Endothelial cell of umbilical vein (primary cell): ENCODE data around the gene LTB4R. TPM values are rescaled to one million over a fixed set of nuclear protein-coding genes. Genes with fewer than 3 reads are reported as not detected.

Experiments
- BruUV-seq: library from RNA; stranded (reverse); fragments of 400-500 nt; replicated peaks from 2 replicates; lab custom pipeline; 2021; lab: Mats Ljungman, UMichigan
- CTCF ChIA-PET: fragments of 300-600, 350-600 bp; sonication (Branson Sonifier 250); formaldehyde crosslinking; loops from one replicate; lab custom pipeline; 2021; ENCODE audit warnings: antibody characterized with exemption, inconsistent platforms; lab: Charles Lee
- POLR2A ChIA-PET: fragments of 300-600, 350-600 bp; sonication (Branson Sonifier 250); formaldehyde crosslinking; loops from one replicate; lab custom pipeline; 2021; ENCODE audit warnings: antibody characterized with exemption, inconsistent platforms; lab: Charles Lee
- DNase-seq: peaks from one replicate; pipeline ENCODE4 v3.0.0-alpha.2; 2011; ENCODE audit warnings: low read depth, low spot score
- FAIRE-seq: peaks from 2 replicates; lab custom pipeline; 2011; peaks lifted over from hg19 to GRCh38; lab: Jason Lieb, UNC
- H2AFZ ChIP-seq: 2 replicates; pipeline ENCODE4 v1.6.0; 2012; ENCODE audit warnings: low read depth, low read length, control low read depth, inconsistent platforms
- H3K27ac ChIP-seq: 2 replicates; pipeline ENCODE4 v1.5.1; 2011; ENCODE audit warnings: low read depth, mild to moderate bottlenecking, control low read depth, low read length, moderate library complexity; ENCODE audit not compliant: insufficient read depth
- H3K27me3 ChIP-seq, 2 experiments: 2 replicates each; pipeline versions ENCODE4 v1.6.0 to v1.6.1; 2011; ENCODE audit warnings: low read length in 2 of 2, mixed read lengths in 1 of 2; ENCODE audit not compliant: control insufficient read depth in 2 of 2, insufficient read depth in 2 of 2
- H3K36me3 ChIP-seq, 2 experiments: 2 replicates in 1 of 2; 3 replicates in 1 of 2; pipeline ENCODE4 v1.5.1; 2011; ENCODE audit warnings: low read length in 2 of 2, mild to moderate bottlenecking in 1 of 2, moderate library complexity in 1 of 2; ENCODE audit not compliant: control insufficient read depth in 2 of 2, insufficient read depth in 2 of 2; ENCODE audit errors: extremely low read depth in 1 of 2
- H3K4me1 ChIP-seq: 3 replicates; pipeline ENCODE4 v1.5.1; 2011; ENCODE audit warnings: mild to moderate bottlenecking, low read length; ENCODE audit not compliant: control insufficient read depth, insufficient read depth; ENCODE audit errors: extremely low read depth
- H3K4me2 ChIP-seq: 2 replicates; pipeline ENCODE4 v1.6.1; 2011; ENCODE audit warnings: low read length, control low read depth, mixed read lengths; ENCODE audit not compliant: insufficient read depth
- H3K4me3 ChIP-seq, 3 experiments: fragments of 200-600 bp in 1 of 3; sonication (generic), shearing (Covaris generic) in 1 of 3; replicated peaks in 1 of 3; 2 replicates each; pipeline ENCODE4 v1.5.1; 2011 to 2016; ENCODE audit warnings: control low read depth in 3 of 3, low read length in 3 of 3, mild to moderate bottlenecking in 2 of 3, inconsistent platforms in 1 of 3, low read depth in 1 of 3, moderate library complexity in 1 of 3; ENCODE audit not compliant: insufficient read depth in 1 of 3
- H3K79me2 ChIP-seq: 2 replicates; pipeline ENCODE4 v1.6.0; 2012; ENCODE audit warnings: low read length, inconsistent platforms; ENCODE audit not compliant: control insufficient read depth, insufficient read depth
- H3K9ac ChIP-seq: replicated peaks from 2 replicates; pipeline ENCODE3; 2011; ENCODE audit warnings: low read length, control low read depth; ENCODE audit not compliant: insufficient read depth; ENCODE audit errors: extremely low read depth
- H3K9me1 ChIP-seq: replicated peaks from 3 replicates; pipeline ENCODE4 v1.6.0; 2011; ENCODE audit warnings: mild to moderate bottlenecking, low read length; ENCODE audit not compliant: control insufficient read depth, insufficient read depth; ENCODE audit errors: extremely low read depth
- H3K9me3 ChIP-seq: replicated peaks from 2 replicates; pipeline ENCODE4 v1.5.1; 2012; ENCODE audit warnings: low read length, inconsistent platforms; ENCODE audit not compliant: control insufficient read depth, insufficient read depth
- H4K20me1 ChIP-seq: replicated peaks from 2 replicates; pipeline ENCODE3; 2011; ENCODE audit warnings: mild to moderate bottlenecking, low read length; ENCODE audit not compliant: control insufficient read depth, insufficient read depth; ENCODE audit errors: extremely low read depth
- EZH2 ChIP-seq: IDR thresholded peaks from 2 replicates; pipeline ENCODE4 v1.6.1; 2012; ENCODE audit warnings: borderline replicate concordance, low read depth, mild to moderate bottlenecking, moderate library complexity, low read length, inconsistent platforms; ENCODE audit not compliant: severe bottlenecking
- FOS ChIP-seq: IDR thresholded peaks from 2 replicates; pipeline ENCODE4 v1.6.1; 2011; ENCODE audit warnings: mild to moderate bottlenecking, low read length, moderate library complexity, borderline replicate concordance; ENCODE audit not compliant: insufficient read depth
- GATA2 ChIP-seq: IDR thresholded peaks from 2 replicates; pipeline ENCODE4 v1.7.0; 2011; ENCODE audit warnings: low read depth, mild to moderate bottlenecking, moderate library complexity, mixed read lengths, low read length; ENCODE audit not compliant: insufficient read length, insufficient read depth
- JUN ChIP-seq: IDR thresholded peaks from 2 replicates; pipeline ENCODE4 v1.6.1; 2011; ENCODE audit warnings: borderline replicate concordance, low read depth; ENCODE audit not compliant: insufficient read length, insufficient read depth
- MYC ChIP-seq: IDR thresholded peaks from one replicate; pipeline ENCODE4 v1.6.1; 2011; ENCODE audit warnings: mild to moderate bottlenecking, low read depth, low read length
- POLR2A ChIP-seq: IDR thresholded peaks from 2 replicates; pipeline ENCODE4 v1.6.1; 2012; ENCODE audit warnings: low read depth, mild to moderate bottlenecking, control low read depth, low read length
- POLR2AphosphoS5 ChIP-seq: IDR thresholded peaks from 2 replicates; pipeline ENCODE4 v1.6.1; 2012; ENCODE audit warnings: low read depth, mild to moderate bottlenecking, control low read depth, low read length, moderate library complexity; ENCODE audit not compliant: insufficient read depth
- dilution Hi-C: fragments of 300-500 bp; cut with MboI; formaldehyde crosslinking; loops from one replicate; pipeline ENCODE4 v1.15.0; 2019; ENCODE audit warnings: low sequenced_read_pairs; ENCODE audit not compliant: extremely low pct_ligation_motif_present
- intact Hi-C: fragments of 100-400 bp; cut with micrococcal nuclease; formaldehyde crosslinking; loops from one replicate; pipeline ENCODE4 v1.10.0; 2022
- polyA plus RNA-seq, 4 experiments: library from polyadenylated mRNA; depleted of rRNA in 3 of 4; stranded (reverse) in 3 of 4; unstranded in 1 of 4; fragments of >200 nt; gene quantifications; 2 replicates each; pipeline versions ENCODE4 v1.2.1 to v1.2.3, GENCODE V29; 2011 to 2012; ENCODE audit warnings: missing spikeins in 1 of 4
- total RNA-seq: library from RNA; stranded (reverse); gene quantifications from 2 replicates; pipeline ENCODE4 v1.2.3, GENCODE V29; 2021
- TF ChIP-seq, protein P1 (sequence below): IDR thresholded peaks from 2 replicates; pipeline ENCODE4 v1.6.1; 2011; ENCODE audit not compliant: insufficient read depth, insufficient read length
- TF ChIP-seq, protein P2 (sequence below), 2 donors: IDR thresholded peaks; 1 replicate in 1 of 2; 2 replicates in 1 of 2; pipeline ENCODE4 v1.5.1; 2011; ENCODE audit warnings: low read length in 2 of 2, mild to moderate bottlenecking in 2 of 2, moderate library complexity in 2 of 2, control low read depth in 1 of 2, inconsistent platforms in 1 of 2, low read depth in 1 of 2; ENCODE audit not compliant: insufficient read depth in 1 of 2; ENCODE audit errors: extremely low read depth in 1 of 2

LTB4R gene
- total and polyA plus RNA-seq, 2 donors (not counting 3 experiments of a cell fraction or from before 2014, with no cell fraction given) = 9.1 to 10.5 TPM

DNA sequence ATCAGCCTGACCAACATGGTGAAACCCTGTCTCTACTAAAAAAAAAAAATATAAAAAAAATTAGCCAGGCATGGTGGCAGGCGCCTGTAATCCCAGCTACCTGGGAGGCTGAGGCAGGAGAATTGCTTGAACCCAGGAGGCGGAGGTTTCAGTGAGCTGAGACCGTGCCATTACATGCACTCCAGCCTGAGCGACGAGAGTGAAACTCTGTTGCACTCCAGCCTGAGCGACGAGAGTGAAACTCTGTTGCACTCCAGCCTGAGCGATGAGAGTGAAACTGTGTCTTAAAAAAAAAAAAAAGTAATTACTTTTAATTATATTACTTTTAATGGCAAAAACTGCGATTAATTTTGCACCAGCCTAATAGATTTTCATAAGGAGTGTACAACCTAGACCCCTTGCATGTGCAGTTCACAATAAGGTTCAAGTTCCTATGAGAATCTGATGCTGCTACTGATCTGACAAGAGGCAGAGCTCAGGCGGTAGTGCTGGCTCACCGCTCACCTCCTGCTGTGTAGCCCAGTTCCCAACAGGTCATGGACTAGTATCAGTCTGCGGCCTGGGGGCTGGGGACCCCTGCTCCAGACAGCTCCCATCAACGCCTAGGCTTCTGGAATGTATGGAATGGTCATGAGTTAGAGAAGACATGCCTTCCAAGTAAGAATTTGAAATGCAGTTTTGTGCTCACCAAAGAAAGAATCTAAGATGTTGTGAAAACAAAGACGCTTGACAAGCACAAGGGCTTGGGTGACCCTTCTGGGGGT, 10.1 kb downstream of the LTB4R start:
- Histone ChIP-seq H3K4me2 (no peak overlapping the region), H3K79me2 (no peaks in the 10 kb centered on the region), H4K20me1 (no peaks in the 10 kb centered on the region), H3K9ac (no peak overlapping the region), H2AFZ (no peak overlapping the region), H3K27ac (no peak overlapping the region), H3K27me3 (no peaks in the 10 kb centered on the region), H3K4me1 (peaks cover 13% of the 10 kb centered on the region), H3K9me3 (no peaks in the 10 kb centered on the region), H3K4me3 (no peak overlapping the region), H3K36me3 (peaks cover 0 to 17% of the 10 kb centered on the region in 2 experiments), H3K9me1 (no peaks in the 10 kb centered on the region)
- POLR2A ChIA-PET = no interaction called here
- CTCF ChIA-PET = interaction anchor here (1.0 to 20.1 kb wide), 5 partner anchors 11 to 113 kb away, joined by 3 to 811 read pairs (median 5); partner anchors contain the start of genes CBLN3 and KHNYN
- intact Hi-C loops (no loop called here), dilution Hi-C loops (no loop called here)
- no TSS peak for BruUV-seq
- FAIRE-seq = no peak
- no peak for DNase-seq
- no peak for TF ChIP-seq JUN

DNA sequence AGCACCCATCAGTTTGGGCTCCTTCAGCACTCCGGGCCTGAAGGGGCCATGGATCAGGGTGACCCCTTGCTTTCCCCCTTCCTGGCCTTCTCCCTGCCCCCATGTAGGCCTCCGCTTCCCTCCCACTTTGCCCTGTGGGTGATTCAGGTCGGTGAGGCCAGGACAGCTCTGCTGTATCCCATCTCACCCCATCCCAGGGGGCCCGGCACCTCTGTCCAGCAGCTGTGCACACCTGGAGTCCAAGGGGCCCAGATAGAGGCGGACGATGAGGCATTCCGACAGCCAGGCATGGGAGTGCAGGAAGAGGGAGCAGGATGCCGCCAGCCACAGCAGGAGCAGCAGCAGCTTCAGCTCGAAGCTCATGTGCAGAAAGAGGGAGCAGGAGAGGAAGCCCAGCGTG, 11.4 kb downstream of the LTB4R start:
- Histone ChIP-seq H4K20me1 (no peaks in the 10 kb centered on the region), H2AFZ (no peak overlapping the region), H3K36me3 (peaks cover 0 to 17% of the 10 kb centered on the region in 2 experiments), H3K4me2 (no peak overlapping the region), H3K9ac (no peak overlapping the region), H3K4me3 (no peak overlapping the region), H3K27ac (no peak overlapping the region), H3K9me3 (no peaks in the 10 kb centered on the region), H3K79me2 (no peaks in the 10 kb centered on the region), H3K4me1 (peaks cover 5% of the 10 kb centered on the region), H3K27me3 (no peaks in the 10 kb centered on the region), H3K9me1 (no peaks in the 10 kb centered on the region)
- FAIRE-seq (no peak), DNase-seq (no peak)
- intact Hi-C loops = no loop called here
- ChIA-PET POLR2A (no interaction called here), CTCF (interaction anchor here (0.7 to 20.1 kb wide), 5 partner anchors 9 to 111 kb away, joined by 3 to 811 read pairs (median 5); partner anchors contain the start of genes CBLN3, CIDEB and KHNYN)
- BruUV-seq = no TSS peak
- dilution Hi-C loops = no loop called here
- TF ChIP-seq FOS = no peak
- TF ChIP-seq, protein P1, sequence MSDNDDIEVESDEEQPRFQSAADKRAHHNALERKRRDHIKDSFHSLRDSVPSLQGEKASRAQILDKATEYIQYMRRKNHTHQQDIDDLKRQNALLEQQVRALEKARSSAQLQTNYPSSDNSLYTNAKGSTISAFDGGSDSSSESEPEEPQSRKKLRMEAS = no peak
- TF ChIP-seq POLR2AphosphoS5 = no peak
- no peak for TF ChIP-seq JUN
- no peak for TF ChIP-seq EZH2
- TF ChIP-seq GATA2 = no peak
- no peak for TF ChIP-seq POLR2A
- no peak for TF ChIP-seq MYC
- TF ChIP-seq, protein P2, sequence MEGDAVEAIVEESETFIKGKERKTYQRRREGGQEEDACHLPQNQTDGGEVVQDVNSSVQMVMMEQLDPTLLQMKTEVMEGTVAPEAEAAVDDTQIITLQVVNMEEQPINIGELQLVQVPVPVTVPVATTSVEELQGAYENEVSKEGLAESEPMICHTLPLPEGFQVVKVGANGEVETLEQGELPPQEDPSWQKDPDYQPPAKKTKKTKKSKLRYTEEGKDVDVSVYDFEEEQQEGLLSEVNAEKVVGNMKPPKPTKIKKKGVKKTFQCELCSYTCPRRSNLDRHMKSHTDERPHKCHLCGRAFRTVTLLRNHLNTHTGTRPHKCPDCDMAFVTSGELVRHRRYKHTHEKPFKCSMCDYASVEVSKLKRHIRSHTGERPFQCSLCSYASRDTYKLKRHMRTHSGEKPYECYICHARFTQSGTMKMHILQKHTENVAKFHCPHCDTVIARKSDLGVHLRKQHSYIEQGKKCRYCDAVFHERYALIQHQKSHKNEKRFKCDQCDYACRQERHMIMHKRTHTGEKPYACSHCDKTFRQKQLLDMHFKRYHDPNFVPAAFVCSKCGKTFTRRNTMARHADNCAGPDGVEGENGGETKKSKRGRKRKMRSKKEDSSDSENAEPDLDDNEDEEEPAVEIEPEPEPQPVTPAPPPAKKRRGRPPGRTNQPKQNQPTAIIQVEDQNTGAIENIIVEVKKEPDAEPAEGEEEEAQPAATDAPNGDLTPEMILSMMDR (IDR thresholded peaks at IDR 0.05; ENCODE audit: extremely low read depth in 1 of 2, insufficient read depth in 1 of 2, low read depth in 1 of 2, low read length in 2 of 2) = no peak
